IMR-90 (cell line): ENCODE results near the gene ZNF385D. TPM values are rescaled to one million over a fixed set of nuclear protein-coding genes. Genes with fewer than 3 reads are reported as not detected.

Source experiments
- ATAC-seq: fragments of 200-7000 bp; cut with Tn5 transposase; 2 replicates; pipeline ENCODE4 v1.9.1; 2020; ENCODE audit warnings: low read depth, mild to moderate bottlenecking, moderate library complexity
- BruUV-seq: library from RNA; stranded (reverse); fragments of 400-500 nt; replicated peaks from 2 replicates; lab custom pipeline; 2021; lab: Mats Ljungman, UMichigan
- CTCF ChIA-PET: fragments of 300-600 bp; formaldehyde crosslinking; extraction: SDS; loops from one replicate; lab custom pipeline; 2021; ENCODE audit warnings: antibody characterized with exemption; lab: Yijun Ruan, JAX
- POLR2A ChIA-PET: fragments of 300-600 bp; sonication (Branson Sonifier 250); formaldehyde crosslinking; loops from one replicate; lab custom pipeline; 2022; ENCODE audit warnings: antibody characterized with exemption; ENCODE audit not compliant: unreplicated experiment; lab: Charles Lee
- DNase-seq: peaks from one replicate; pipeline ENCODE4 v3.0.0; 2013
- H2AFZ ChIP-seq: replicated peaks from 2 replicates; pipeline ENCODE3; 2013; ENCODE audit warnings: low read length, mild to moderate bottlenecking; ENCODE audit not compliant: poor library complexity
- H2AK5ac ChIP-seq: 2 replicates; pipeline ENCODE4 v1.6.1; 2013; ENCODE audit warnings: low read depth, low read length, inconsistent platforms
- H2AK9ac ChIP-seq: replicated peaks from 2 replicates; pipeline ENCODE3; 2013; ENCODE audit warnings: mild to moderate bottlenecking, low read depth, low read length, moderate library complexity; ENCODE audit not compliant: poor library complexity
- H2BK120ac ChIP-seq: 2 replicates; pipeline ENCODE4 v1.6.1; 2013; ENCODE audit warnings: low read depth, low read length, inconsistent platforms
- H2BK15ac ChIP-seq: 3 replicates; pipeline ENCODE4 v1.6.1; 2013; ENCODE audit warnings: low read depth, low read length, inconsistent platforms
- H2BK20ac ChIP-seq: 2 replicates; pipeline ENCODE4 v1.6.1; 2013; ENCODE audit warnings: low read depth, mild to moderate bottlenecking, inconsistent platforms, low read length, moderate library complexity
- H2BK5ac ChIP-seq: 2 replicates; pipeline ENCODE4 v1.6.1; 2013; ENCODE audit warnings: mild to moderate bottlenecking, low read depth, low read length, inconsistent platforms; ENCODE audit not compliant: poor library complexity, severe bottlenecking
- H3K14ac ChIP-seq: replicated peaks from 2 replicates; pipeline ENCODE4 v1.6.1; 2013; ENCODE audit warnings: low read depth, low read length, inconsistent platforms
- H3K18ac ChIP-seq: 2 replicates; pipeline ENCODE4 v1.6.1; 2013; ENCODE audit warnings: low read depth, low read length, control low read depth
- H3K23ac ChIP-seq: 2 replicates; pipeline ENCODE4 v1.6.1; 2013; ENCODE audit warnings: low read depth, low read length, inconsistent platforms
- H3K27ac ChIP-seq: 2 replicates; pipeline ENCODE4 v1.5.1; 2013; ENCODE audit warnings: mild to moderate bottlenecking, control low read depth, low read length; ENCODE audit not compliant: insufficient read depth
- H3K27me3 ChIP-seq: 2 replicates; pipeline ENCODE4 v1.6.1; 2013; ENCODE audit warnings: low read length; ENCODE audit not compliant: control insufficient read depth, insufficient read depth
- H3K36me3 ChIP-seq: 2 replicates; pipeline ENCODE4 v1.6.1; 2013; ENCODE audit warnings: low read length, mixed read lengths; ENCODE audit not compliant: control insufficient read depth, insufficient read depth
- H3K4ac ChIP-seq: 2 replicates; pipeline ENCODE4 v1.6.1; 2013; ENCODE audit warnings: low read depth, low read length, inconsistent platforms
- H3K4me1 ChIP-seq: 2 replicates; pipeline ENCODE4 v1.6.1; 2013; ENCODE audit warnings: low read length, mixed read lengths; ENCODE audit not compliant: control insufficient read depth, insufficient read depth
- H3K4me2 ChIP-seq: 2 replicates; pipeline ENCODE4 v1.6.1; 2013; ENCODE audit warnings: low read depth, mild to moderate bottlenecking, control low read depth, low read length, moderate library complexity
- H3K4me3 ChIP-seq: 2 replicates; pipeline ENCODE4 v1.5.1; 2013; ENCODE audit warnings: low read depth, mild to moderate bottlenecking, control low read depth, low read length, moderate library complexity; ENCODE audit not compliant: insufficient read depth
- H3K56ac ChIP-seq: 2 replicates; pipeline ENCODE4 v1.6.1; 2013; ENCODE audit warnings: low read length, inconsistent platforms; ENCODE audit not compliant: insufficient read depth; ENCODE audit errors: extremely low read depth
- H3K79me1 ChIP-seq, 2 experiments: 2 replicates each; pipeline ENCODE4 v1.6.1; 2013; ENCODE audit warnings: low read length in 2 of 2, inconsistent platforms in 1 of 2, low read depth in 1 of 2
- H3K9ac ChIP-seq: 2 replicates; pipeline ENCODE4 v1.6.1; 2013; ENCODE audit warnings: low read depth, low read length, control low read depth
- H3K9me1 ChIP-seq: 2 replicates; pipeline ENCODE4 v1.6.1; 2013; ENCODE audit warnings: low read length, inconsistent platforms; ENCODE audit not compliant: insufficient read depth
- H3K9me3 ChIP-seq: 2 replicates; pipeline ENCODE4 v1.6.1; 2013; ENCODE audit warnings: low read length; ENCODE audit not compliant: control insufficient read depth, insufficient read depth
- H4K20me1 ChIP-seq: 2 replicates; pipeline ENCODE4 v1.6.1; 2013; ENCODE audit warnings: low read length, inconsistent platforms; ENCODE audit not compliant: insufficient read depth
- H4K5ac ChIP-seq: 2 replicates; pipeline ENCODE4 v1.6.1; 2013; ENCODE audit warnings: mild to moderate bottlenecking, low read depth, low read length, control low read depth
- H4K8ac ChIP-seq, 2 experiments: 2 replicates each; pipeline ENCODE4 v1.6.1; 2013; ENCODE audit warnings: low read depth in 2 of 2, low read length in 2 of 2, control low read depth in 1 of 2, inconsistent platforms in 1 of 2
- H4K91ac ChIP-seq: 2 replicates; pipeline ENCODE4 v1.6.1; 2013; ENCODE audit warnings: low read depth, low read length, inconsistent platforms; ENCODE audit not compliant: insufficient read depth
- BHLHE40 ChIP-seq: fragments of 150-350 bp; IDR thresholded peaks from 2 replicates; pipeline ENCODE4 v1.6.1; 2016; ENCODE audit warnings: mild to moderate bottlenecking, low read depth, low read length
- CEBPB ChIP-seq: IDR thresholded peaks from 2 replicates; pipeline ENCODE4 v1.6.1; 2012; ENCODE audit warnings: low read depth, low read length, improper control_type of control experiment
- CHD1 ChIP-seq: IDR thresholded peaks from 2 replicates; pipeline ENCODE4 v1.6.1; 2012; ENCODE audit warnings: low read depth, low read length, improper control_type of control experiment
- CTCF ChIP-seq: conservative IDR thresholded peaks from 2 replicates; pipeline ENCODE4 v1.5.1; 2012; ENCODE audit warnings: mild to moderate bottlenecking, low read depth, low read length, improper control_type of control experiment
- ELK1 ChIP-seq: fragments of 150-350 bp; IDR thresholded peaks from 2 replicates; pipeline ENCODE4 v1.6.1; 2016; ENCODE audit warnings: low read depth, mild to moderate bottlenecking, low read length, moderate library complexity, borderline replicate concordance
- FOS ChIP-seq: fragments of 150-350 bp; IDR thresholded peaks from 2 replicates; pipeline ENCODE4 v1.6.1; 2016; ENCODE audit warnings: low read depth, low read length
- MAFK ChIP-seq: IDR thresholded peaks from 2 replicates; pipeline ENCODE4 v1.6.1; 2012; ENCODE audit warnings: low read depth, low read length, improper control_type of control experiment
- MAZ ChIP-seq: IDR thresholded peaks from 2 replicates; pipeline ENCODE4 v1.6.1; 2012; ENCODE audit warnings: low read depth, mild to moderate bottlenecking, low read length, improper control_type of control experiment, moderate library complexity, borderline replicate concordance
- MXI1 ChIP-seq: IDR thresholded peaks from 2 replicates; pipeline ENCODE4 v1.6.1; 2012; ENCODE audit warnings: low read depth, mild to moderate bottlenecking, low read length, moderate library complexity, borderline replicate concordance
- NFE2L2 ChIP-seq: fragments of 150-350 bp; IDR thresholded peaks from 2 replicates; pipeline ENCODE4 v1.6.1; 2016; ENCODE audit warnings: low read depth, mild to moderate bottlenecking, low read length
- POLR2A ChIP-seq: IDR thresholded peaks from 2 replicates; pipeline ENCODE4 v1.6.1; 2012; ENCODE audit warnings: mild to moderate bottlenecking, low read depth, low read length
- RAD21 ChIP-seq: IDR thresholded peaks from 2 replicates; pipeline ENCODE4 v1.6.1; 2012; ENCODE audit warnings: low read length, improper control_type of control experiment
- RCOR1 ChIP-seq: IDR thresholded peaks from 2 replicates; pipeline ENCODE4 v1.6.1; 2012; ENCODE audit warnings: mild to moderate bottlenecking, low read length, improper control_type of control experiment; ENCODE audit not compliant: insufficient replicate concordance
- RFX5 ChIP-seq: IDR thresholded peaks from 2 replicates; pipeline ENCODE4 v1.8.0; 2012; ENCODE audit warnings: low read depth, mild to moderate bottlenecking, low read length, moderate library complexity
- SMC3 ChIP-seq: fragments of 150-350 bp; IDR thresholded peaks from 2 replicates; pipeline ENCODE4 v1.6.1; 2016; ENCODE audit warnings: low read depth, mild to moderate bottlenecking, antibody characterized with exemption, low read length, moderate library complexity
- USF2 ChIP-seq: fragments of 150-350 bp; IDR thresholded peaks from 2 replicates; pipeline ENCODE4 v1.6.1; 2017; ENCODE audit warnings: mild to moderate bottlenecking, antibody characterized with exemption, low read length, low read depth
- WGBS, 2 experiments: methylation state at CpG; one replicate each; pipeline versions ENCODE4 v1.1.5 to v1.1.7; 2013; ENCODE audit warnings: missing lambda C conversion rate in 2 of 2; ENCODE audit not compliant: insufficient read length in 1 of 2; ENCODE audit errors: extremely low coverage in 2 of 2; 5-methylcytosine and 5-hydroxymethylcytosine counted together
- dilution Hi-C: fragments of 300-500 bp; cut with HindIII; formaldehyde crosslinking; loops from one replicate; pipeline ENCODE4 v1.14.3; 2018; ENCODE audit warnings: low sequenced_read_pairs; ENCODE audit not compliant: unreplicated experiment
- in situ Hi-C: fragments of 300-500 bp; cut with MboI; formaldehyde crosslinking; loops from 3 replicates; pipeline ENCODE4 v1.14.3; 2019; ENCODE audit warnings: low sequenced_read_pairs, inconsistent platforms, mixed read lengths
- intact Hi-C: fragments of 100-400 bp; cut with micrococcal nuclease; formaldehyde crosslinking; loops from 2 replicates; pipeline ENCODE4 v1.10.0; 2022
- polyA plus RNA-seq, 3 experiments: library from polyadenylated mRNA; depleted of rRNA; stranded (reverse); fragments of >200 nt; gene quantifications; 2 replicates each; pipeline ENCODE4 v1.2.3, GENCODE V29; 2012; ENCODE audit warnings: low replicate concordance in 1 of 3
- total RNA-seq: library from RNA; depleted of rRNA; stranded (reverse); fragments of >200 nt; gene quantifications from 2 replicates; pipeline ENCODE4 v1.2.3, GENCODE V29; 2012

ZNF385D gene
- total and polyA plus RNA-seq, 2 of the 4 experiments (the other 2 are of a cell fraction): 0.18 to 2.4 TPM

GRCh38 chr3:21722768-21723167, 28.2 kb downstream of the ZNF385D start:
- WGBS, 2 experiments: no CpG with 5 or more reads among the region's 3 CpGs
- no peak overlapping the region for H3K27ac ChIP-seq
- TF ChIP-seq RAD21: no peak
- no peak for TF ChIP-seq POLR2A
- no peak for TF ChIP-seq FOS
- no peak for TF ChIP-seq MAZ
- TF ChIP-seq CEBPB: no peak
- no peak for TF ChIP-seq USF2
- TF ChIP-seq CTCF: no peak
- no peak for TF ChIP-seq RCOR1
- no peak for TF ChIP-seq MAFK
- TF ChIP-seq ELK1: no peak
- no peak for TF ChIP-seq SMC3
- TF ChIP-seq CHD1: no peak
- TF ChIP-seq NFE2L2: no peak
- TF ChIP-seq BHLHE40: no peak
- no peak for TF ChIP-seq MXI1
- no peak for TF ChIP-seq RFX5
- ATAC-seq (no peak), DNase-seq (no peak)
- peaks cover 4% of the 10 kb centered on the region for H3K9me1 ChIP-seq
- dilution Hi-C loops: no loop called here
- H2BK15ac ChIP-seq: no peak overlapping the region
- H3K4me2 ChIP-seq: no peak overlapping the region
- intact Hi-C loops: no loop called here
- ChIA-PET POLR2A (no interaction called here), CTCF (no interaction called here)
- no peak overlapping the region for H3K18ac ChIP-seq
- H2BK5ac ChIP-seq: no peak overlapping the region
- no peaks in the 10 kb centered on the region for H4K20me1 ChIP-seq
- H2AFZ ChIP-seq: no peak overlapping the region
- no peaks in the 10 kb centered on the region for H3K27me3 ChIP-seq
- H3K9me3 ChIP-seq: no peaks in the 10 kb centered on the region
- no peak overlapping the region for H3K4ac ChIP-seq
- peaks cover 2% of the 10 kb centered on the region; the same call in 1 of the 2 replicates for H3K4me1 ChIP-seq
- H3K9ac ChIP-seq: no peak overlapping the region
- BruUV-seq: no TSS peak
- H3K36me3 ChIP-seq: no peaks in the 10 kb centered on the region
- no peak overlapping the region for H2BK20ac ChIP-seq
- no peak overlapping the region for H3K56ac ChIP-seq
- H4K8ac ChIP-seq: no peak overlapping the region
- H3K79me1 ChIP-seq: no peaks in the 10 kb centered on the region
- H2AK5ac ChIP-seq: no peak overlapping the region
- H2BK120ac ChIP-seq: no peak overlapping the region
- H4K5ac ChIP-seq: no peak overlapping the region
- in situ Hi-C loops: no loop called here
- H4K91ac ChIP-seq: no peak overlapping the region
- H2AK9ac ChIP-seq: no peak overlapping the region
- no peak overlapping the region for H3K14ac ChIP-seq
- H3K23ac ChIP-seq: no peak overlapping the region
- no peak overlapping the region for H3K4me3 ChIP-seq
